Measurements from ENCODE around the gene SANBR. TPM values are rescaled to one million over a fixed set of nuclear protein-coding genes. Genes with fewer than 3 reads are reported as not detected.

The SANBR gene
- total RNA-seq, 4 donors from 2014 or later = 10.7 to 12.6 (median 12.3) TPM

GRCh38 chr2:61045999-61046398, 19.7 kb upstream of the SANBR start:
- TF ChIP-seq CTCF (IDR thresholded peaks at IDR 0.05; ENCODE audit: low read depth) = no peak

- TF ChIP-seq CTCF (IDR thresholded peaks at IDR 0.05; ENCODE audit: low read depth) = no peak
Observed at GRCh38 chr2:61055557-61055956, 10.1 kb upstream of the SANBR start.

GRCh38 chr2:61057562-61057961, 8.1 kb upstream of the SANBR start:
- no peak for TF ChIP-seq CTCF (IDR thresholded peaks at IDR 0.05; ENCODE audit: low read depth)

GRCh38 chr2:61059382-61059781, 6.3 kb upstream of the SANBR start:
- TF ChIP-seq CTCF (IDR thresholded peaks at IDR 0.05; ENCODE audit: low read depth) = no peak

GRCh38 chr2:61074100-61074499, 8.4 kb downstream of the SANBR start:
- TF ChIP-seq CTCF (IDR thresholded peaks at IDR 0.05; ENCODE audit: low read depth) = no peak

- no peak for TF ChIP-seq CTCF (IDR thresholded peaks at IDR 0.05; ENCODE audit: low read depth)
Observed at GRCh38 chr2:61085883-61086282, 20.2 kb downstream of the SANBR start.

- TF ChIP-seq CTCF (IDR thresholded peaks at IDR 0.05; ENCODE audit: low read depth) = no peak
Observed at GRCh38 chr2:61089797-61090196, 24.1 kb downstream of the SANBR start.

Data from subcutaneous adipose tissue (tissue), 4 donors.